Dedifferentiated amniotic fluid mesenchymal stem cell (primary cell): ENCODE data around the gene PDE7B.

Experiments
- DNase-seq: peaks from one replicate; pipeline ENCODE4 v3.0.0-alpha.2; 2016; ENCODE audit errors: extremely low spot score

PDE7B gene

GRCh38 chr6:135887069-135887468, 35.6 kb downstream of the PDE7B start:
- no peak for DNase-seq

- no peak for DNase-seq
These were observed 37.3 kb downstream of the PDE7B start for GRCh38 chr6:135888818-135889217.

GRCh38 chr6:135890876-135891275, 39.4 kb downstream of the PDE7B start:
- no peak for DNase-seq

GRCh38 chr6:135891710-135892109, 40.2 kb downstream of the PDE7B start:
- no peak for DNase-seq

GRCh38 chr6:135895231-135895911, 43.9 kb downstream of the PDE7B start:
- DNase-seq = no peak

- DNase-seq = no peak
These were observed 45.6 kb downstream of the PDE7B start for GRCh38 chr6:135897087-135897486.

GRCh38 chr6:135901774-135902524, 50.4 kb downstream of the PDE7B start:
- DNase-seq = peak; percentile 87

GRCh38 chr6:135902756-135903331, 51.3 kb downstream of the PDE7B start:
- no peak for DNase-seq

GRCh38 chr6:135904666-135905065, 53.2 kb downstream of the PDE7B start:
- no peak for DNase-seq

- DNase-seq = no peak
These were observed 54.3 kb downstream of the PDE7B start for GRCh38 chr6:135905604-135906300.

- DNase-seq = no peak
These were observed 55.0 kb downstream of the PDE7B start for GRCh38 chr6:135906542-135906941.

- DNase-seq = no peak
These were observed 55.5 kb downstream of the PDE7B start for GRCh38 chr6:135906972-135907465.

- no peak for DNase-seq
These were observed 58.4 kb downstream of the PDE7B start for GRCh38 chr6:135909737-135910387.

GRCh38 chr6:135910790-135911618, 59.5 kb downstream of the PDE7B start:
- no peak for DNase-seq

GRCh38 chr6:135913785-135914184, 62.3 kb downstream of the PDE7B start:
- no peak for DNase-seq

- DNase-seq = no peak
These were observed 67.5 kb downstream of the PDE7B start for GRCh38 chr6:135919026-135919425.

- no peak for DNase-seq
These were observed 69.2 kb downstream of the PDE7B start for GRCh38 chr6:135920689-135921088.

- DNase-seq = no peak
These were observed 69.7 kb downstream of the PDE7B start for GRCh38 chr6:135921188-135921587.

- DNase-seq = peak; percentile 85
These were observed 70.7 kb downstream of the PDE7B start for GRCh38 chr6:135922174-135922573.

GRCh38 chr6:135922746-135923145, 71.2 kb downstream of the PDE7B start:
- peak; percentile 35 for DNase-seq

GRCh38 chr6:135932651-135933050, 81.2 kb downstream of the PDE7B start:
- no peak for DNase-seq
